B cell (primary cell): ENCODE results near the gene MEN1. TPM values are rescaled to one million over a fixed set of nuclear protein-coding genes. Genes with fewer than 3 reads are reported as not detected.

Experiments used
- ATAC-seq: fragments of 200-7000 bp; cut with Tn5 transposase; one replicate; pipeline ENCODE4 v1.10.0; 2021; ENCODE audit warnings: low read depth, mild to moderate bottlenecking, moderate number of reproducible peaks, moderate library complexity
- CTCF ChIA-PET: fragments of 350-600 bp; sonication (Branson Sonifier 250); formaldehyde crosslinking; loops from one replicate; lab custom pipeline; 2021; ENCODE audit warnings: antibody characterized with exemption, inconsistent platforms; lab: Charles Lee
- POLR2A ChIA-PET: fragments of 350-600 bp; sonication (Branson Sonifier 250); formaldehyde crosslinking; loops from one replicate; lab custom pipeline; 2021; ENCODE audit warnings: antibody characterized with exemption; lab: Charles Lee
- DNase-seq: peaks from one replicate; pipeline ENCODE4 v3.0.0; 2013
- H2AFZ ChIP-seq: 2 replicates; pipeline ENCODE4 v1.6.1; 2012; ENCODE audit warnings: mild to moderate bottlenecking, low read depth, low read length; ENCODE audit not compliant: insufficient read depth, poor library complexity, severe bottlenecking
- H3K27ac ChIP-seq, 2 donors: 1 replicate in 1 of 2; 2 replicates in 1 of 2; pipeline ENCODE4 v1.5.1; 2012 to 2013; ENCODE audit warnings: low read length in 2 of 2, mild to moderate bottlenecking in 2 of 2, moderate library complexity in 1 of 2
- H3K27me3 ChIP-seq, 4 experiments: fragments of 200-600 bp in 1 of 4; sonication (generic) in 1 of 4; replicated peaks in 1 of 4; 1 replicate in 2 of 4; 2 replicates in 2 of 4; pipeline versions ENCODE4 v1.6.1 to v1.7.0; 2013 to 2016; ENCODE audit warnings: low read length in 3 of 4, mild to moderate bottlenecking in 2 of 4, mixed read lengths in 1 of 4, moderate library complexity in 1 of 4; ENCODE audit not compliant: insufficient read depth in 4 of 4, control insufficient read depth in 3 of 4; ENCODE audit errors: control extremely low read depth in 1 of 4
- H3K36me3 ChIP-seq, 2 experiments: replicated peaks in 1 of 2; 1 replicate in 1 of 2; 2 replicates in 1 of 2; pipeline versions ENCODE4 v1.6.1 to v1.7.1; 2013; ENCODE audit warnings: low read length in 1 of 2; ENCODE audit not compliant: insufficient read depth in 2 of 2, control insufficient read depth in 1 of 2; ENCODE audit errors: control extremely low read depth in 1 of 2, extremely low read depth in 1 of 2
- H3K4me1 ChIP-seq, 2 donors: fragments of 200-600 bp in 1 of 2; sonication (generic) in 1 of 2; 1 replicate in 1 of 2; 2 replicates in 1 of 2; pipeline versions ENCODE4 v1.5.1 to v1.6.1; 2013 to 2017; ENCODE audit warnings: low read length in 2 of 2; ENCODE audit not compliant: control insufficient read depth in 2 of 2, insufficient read depth in 2 of 2
- H3K4me2 ChIP-seq: replicated peaks from 2 replicates; pipeline ENCODE3; 2012; ENCODE audit warnings: mild to moderate bottlenecking, low read depth, low read length; ENCODE audit not compliant: poor library complexity, severe bottlenecking
- H3K4me3 ChIP-seq, 5 experiments: fragments of 200-600 bp in 1 of 5; sonication (generic) in 1 of 5; 1 replicate in 3 of 5; 2 replicates in 2 of 5; pipeline versions ENCODE4 v1.5.1 to v1.7.0; 2011 to 2016; ENCODE audit warnings: low read length in 4 of 5, mild to moderate bottlenecking in 4 of 5, low read depth in 2 of 5, control low read depth in 1 of 5, moderate library complexity in 1 of 5; ENCODE audit not compliant: insufficient read depth in 1 of 5; ENCODE audit errors: control extremely low read depth in 1 of 5, extremely low read depth in 1 of 5
- H3K79me2 ChIP-seq: fragments of 200-600 bp; sonication (generic); one replicate; pipeline ENCODE4 v1.6.0; 2016; ENCODE audit warnings: low read length; ENCODE audit not compliant: control insufficient read depth, insufficient read depth
- H3K9ac ChIP-seq: fragments of 200-600 bp; sonication (generic); 2 replicates; pipeline ENCODE4 v1.6.1; 2017; ENCODE audit warnings: mild to moderate bottlenecking, low read length, moderate library complexity
- H3K9me3 ChIP-seq, 3 donors: one replicate each; pipeline versions ENCODE4 v1.6.1 to v1.7.1; 2013; ENCODE audit warnings: low read length in 2 of 3; ENCODE audit not compliant: control insufficient read depth in 2 of 3, insufficient read depth in 1 of 3; ENCODE audit errors: control extremely low read depth in 1 of 3
- H4K20me1 ChIP-seq: 2 replicates; pipeline ENCODE4 v1.6.0; 2012; ENCODE audit warnings: mild to moderate bottlenecking, low read length; ENCODE audit not compliant: insufficient read depth, control insufficient read depth, poor library complexity, severe bottlenecking
- H3K27ac Mint-ChIP-seq: one replicate; pipeline ENCODE4 v1.8.0; 2021; ENCODE audit warnings: mixed read lengths
- H3K27me3 Mint-ChIP-seq: one replicate; pipeline ENCODE4 v1.8.0; 2021; ENCODE audit warnings: mixed read lengths
- H3K4me1 Mint-ChIP-seq: one replicate; pipeline ENCODE4 v1.8.0; 2021; ENCODE audit warnings: mixed read lengths
- H3K4me3 Mint-ChIP-seq: one replicate; pipeline ENCODE4 v1.8.0; 2021; ENCODE audit warnings: mixed read lengths
- H3K9me3 Mint-ChIP-seq: one replicate; pipeline ENCODE4 v1.8.0; 2022; ENCODE audit warnings: mixed read lengths; ENCODE audit not compliant: insufficient read depth
- CTCF ChIP-seq: fragments of 200-600 bp; IDR thresholded peaks from one replicate; pipeline ENCODE4 v1.8.0; 2022; ENCODE audit warnings: antibody characterized with exemption, mild to moderate bottlenecking
- EZH2 ChIP-seq: IDR thresholded peaks from 2 replicates; pipeline ENCODE4 v1.6.1; 2012; ENCODE audit warnings: borderline replicate concordance, low read depth, mild to moderate bottlenecking, moderate library complexity, low read length; ENCODE audit not compliant: insufficient read depth, poor library complexity, severe bottlenecking
- WGBS: methylation state at CpG from one replicate; pipeline ENCODE4 v1.1.5; 2013; ENCODE audit warnings: missing lambda C conversion rate; ENCODE audit not compliant: insufficient coverage; 5-methylcytosine and 5-hydroxymethylcytosine counted together
- intact Hi-C: fragments of 100-400 bp; cut with micrococcal nuclease; formaldehyde crosslinking; loops from one replicate; pipeline ENCODE4 v1.10.0; 2022
- polyA plus RNA-seq: library from polyadenylated mRNA; depleted of rRNA; stranded (reverse); fragments of >200 nt; gene quantifications from 2 replicates; pipeline ENCODE4 v1.2.3, GENCODE V29; 2012
- total RNA-seq, 2 donors: library from RNA; stranded (reverse); fragments of 120-200 nt in 1 of 2; gene quantifications; 1 replicate in 1 of 2; 2 replicates in 1 of 2; pipeline versions ENCODE4 v1.2.3 to v1.2.4, GENCODE V29; 2013 to 2022

The MEN1 gene
- total and polyA plus RNA-seq, 2 donors (not counting 1 experiment from before 2014, with no cell fraction given), result 48.2 to 68.5 TPM

- intact Hi-C loops, result loop anchor here (10.0 kb wide), 1 partner anchor 97 kb away; the partner anchor contains the start of gene RASGRP2
- Histone ChIP-seq H3K4me1 (peaks cover 6 to 20% of the 10 kb centered on the region in 2 donors), H3K4me2 (no peak overlapping the region), H3K9ac (no peak overlapping the region), H3K36me3 (no peaks in the 10 kb centered on the region), H3K27me3 (no peaks in the 10 kb centered on the region), H3K9me3 (no peaks in the 10 kb centered on the region), H3K79me2 (peaks cover 13% of the 10 kb centered on the region), H3K4me3 (no peak overlapping the region), H3K27ac (no peak overlapping the region), H2AFZ (no peak overlapping the region), H4K20me1 (no peaks in the 10 kb centered on the region)
- Mint-ChIP-seq H3K4me1 (peaks cover 12% of the 10 kb centered on the region), H3K27me3 (no peaks in the 10 kb centered on the region), H3K27ac (no peak overlapping the region), H3K9me3 (no peaks in the 10 kb centered on the region), H3K4me3 (no peak overlapping the region)
- 97% methylated on average over 14 of the region's 15 CpGs for WGBS
- TF ChIP-seq EZH2 (no peak), CTCF (no peak)
- ATAC-seq (no peak), DNase-seq (no peak)
- CTCF ChIA-PET, result interaction anchor here (1.2 to 29.2 kb wide), 2 partner anchors 45 to 63 kb away, joined by 3 to 1254 read pairs; partner anchors contain the start of gene EHD1
- POLR2A ChIA-PET, result no interaction called here
These were observed 31.4 kb upstream of the MEN1 start for GRCh38 chr11:64841592-64842365.
